HG02938 (cell line): ENCODE measurements around the gene TDRD10.

Experiments used
- ATAC-seq: cut with Tn5 transposase; IDR thresholded peaks from one replicate; pipeline ENCODE4 v1.9.1; 2021; ENCODE audit warnings: mild to moderate bottlenecking, moderate library complexity; ENCODE audit not compliant: unreplicated experiment

TDRD10 gene

DNA sequence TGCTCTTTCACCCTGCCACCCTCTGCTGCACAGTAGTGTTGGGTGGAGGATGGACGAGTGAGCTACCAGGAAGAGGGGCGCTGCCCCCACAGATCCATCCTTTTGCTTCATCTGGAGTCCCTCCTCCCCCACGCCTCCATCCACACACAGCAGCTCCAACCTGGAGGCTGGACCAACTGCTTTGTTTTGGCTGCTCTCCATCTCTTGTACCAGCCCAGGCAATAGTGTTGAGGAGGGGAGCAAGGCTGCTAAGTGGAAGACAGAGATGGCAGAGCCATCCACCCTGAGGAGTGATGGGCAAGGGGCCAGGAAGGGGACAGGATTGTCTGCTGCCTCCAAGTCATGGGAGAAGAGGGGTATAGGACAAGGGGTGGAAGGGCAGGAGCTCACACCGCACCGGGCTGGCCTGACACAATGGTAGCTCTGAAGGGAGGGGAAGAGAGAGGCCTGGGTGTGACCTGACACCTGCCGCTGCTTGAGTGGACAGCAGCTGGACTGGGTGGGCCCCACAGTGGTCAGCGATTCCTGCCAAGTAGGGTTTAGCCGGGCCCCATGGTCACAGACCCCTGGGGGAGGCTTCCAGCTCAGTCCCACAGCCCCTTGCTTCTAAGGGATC, 74.0 kb downstream of the TDRD10 start:
- no peak for ATAC-seq

DNA sequence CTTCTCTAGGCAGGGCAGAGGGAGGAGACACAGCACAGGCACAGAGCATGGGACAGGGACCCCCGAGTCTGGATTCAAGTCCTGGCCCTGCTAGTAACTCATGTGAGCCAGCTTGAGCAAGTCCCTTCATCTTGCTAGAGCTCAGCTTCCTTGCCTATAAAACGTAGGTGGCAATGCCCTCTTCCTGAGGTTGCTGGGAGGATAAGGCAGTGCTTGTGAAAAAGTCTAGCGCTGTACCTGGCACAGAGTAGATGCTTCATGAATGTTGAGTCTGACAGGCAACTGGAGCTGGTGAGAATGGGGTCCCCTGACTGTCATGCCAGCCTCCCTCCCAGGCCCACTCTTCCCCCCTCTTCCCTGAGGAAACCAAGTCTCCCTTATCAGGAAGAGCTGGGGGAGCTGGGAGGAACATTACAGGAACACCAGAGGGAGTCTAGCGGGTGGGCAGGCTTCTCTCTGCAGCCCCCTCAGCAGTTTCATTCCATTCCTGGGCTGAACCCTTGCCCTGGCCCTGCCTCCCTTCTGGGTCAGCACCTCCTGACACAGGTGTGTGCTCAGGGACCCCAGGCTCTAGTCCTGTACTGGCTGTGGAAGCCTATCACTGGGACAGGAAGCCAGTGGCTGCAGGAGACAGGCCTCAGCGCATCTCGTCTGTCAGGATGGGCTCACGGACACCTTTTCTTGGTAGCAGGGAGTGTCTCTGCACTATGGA, 75.5 kb downstream of the TDRD10 start:
- ATAC-seq, result no peak

DNA sequence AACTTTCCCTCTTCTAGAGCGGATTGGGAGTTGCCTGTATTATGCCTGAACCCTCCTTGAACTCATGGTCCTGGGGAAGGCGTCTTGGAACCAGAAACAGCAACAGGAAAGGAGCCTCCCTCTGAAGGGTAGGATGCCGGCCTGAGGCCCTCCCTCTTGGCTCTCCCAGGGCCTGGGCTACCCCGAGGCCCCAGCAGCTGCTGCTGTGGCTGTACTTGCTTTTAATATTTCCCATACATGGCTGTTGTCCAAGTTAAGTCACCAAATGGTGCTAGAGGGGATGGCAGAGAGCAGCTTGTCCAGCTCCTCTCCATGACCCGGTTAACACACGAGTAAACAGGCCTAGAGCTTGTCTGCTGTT, 76.0 kb downstream of the TDRD10 start:
- ATAC-seq, result no peak

DNA sequence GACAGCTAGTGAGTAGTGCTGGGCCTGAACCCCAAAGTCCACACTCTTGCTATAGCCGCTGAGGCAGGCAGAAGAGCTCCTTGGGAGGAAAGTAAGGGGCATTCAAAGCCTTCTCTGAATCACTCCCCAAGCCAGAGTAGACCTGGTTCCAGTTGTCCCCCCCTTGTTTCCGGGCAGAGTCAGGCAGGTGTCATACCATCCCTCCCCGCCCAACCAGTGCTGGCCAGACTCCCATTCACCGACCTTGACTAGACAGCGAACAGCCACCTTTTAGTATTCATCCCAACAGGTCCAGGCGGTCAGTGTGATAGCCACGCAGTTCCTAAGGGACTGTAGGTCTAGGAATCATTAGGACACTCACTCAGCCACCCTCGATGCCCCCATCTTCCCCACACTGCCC, 77.4 kb downstream of the TDRD10 start:
- no peak for ATAC-seq

- no peak for ATAC-seq
Measured at GRCh38 chr1:154581766-154582165, 79.7 kb downstream of the TDRD10 start.

- ATAC-seq, result no peak
Measured at GRCh38 chr1:154582885-154583284, 80.9 kb downstream of the TDRD10 start.

DNA sequence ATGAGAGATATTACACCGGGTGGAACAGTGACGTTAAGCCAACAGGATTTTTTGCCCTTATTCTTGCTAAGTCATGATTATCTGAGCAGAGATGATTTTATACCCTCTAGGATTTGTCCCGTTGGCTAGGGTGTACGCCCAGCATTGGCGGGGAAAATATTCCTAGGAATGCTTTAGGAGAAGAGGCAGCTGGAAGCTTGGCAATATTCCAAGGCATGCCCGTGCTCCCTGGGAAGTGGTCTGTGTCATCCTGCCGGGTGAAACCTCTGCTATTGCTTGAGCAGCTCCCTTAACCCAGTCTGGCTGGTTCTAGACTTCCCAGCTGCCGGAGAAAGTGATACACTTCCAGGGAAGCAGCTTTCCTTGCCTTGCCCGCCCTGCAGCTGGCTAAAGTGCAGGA, 81.8 kb downstream of the TDRD10 start:
- no peak for ATAC-seq

- no peak for ATAC-seq
Measured at GRCh38 chr1:154584267-154584994, 82.4 kb downstream of the TDRD10 start.

DNA sequence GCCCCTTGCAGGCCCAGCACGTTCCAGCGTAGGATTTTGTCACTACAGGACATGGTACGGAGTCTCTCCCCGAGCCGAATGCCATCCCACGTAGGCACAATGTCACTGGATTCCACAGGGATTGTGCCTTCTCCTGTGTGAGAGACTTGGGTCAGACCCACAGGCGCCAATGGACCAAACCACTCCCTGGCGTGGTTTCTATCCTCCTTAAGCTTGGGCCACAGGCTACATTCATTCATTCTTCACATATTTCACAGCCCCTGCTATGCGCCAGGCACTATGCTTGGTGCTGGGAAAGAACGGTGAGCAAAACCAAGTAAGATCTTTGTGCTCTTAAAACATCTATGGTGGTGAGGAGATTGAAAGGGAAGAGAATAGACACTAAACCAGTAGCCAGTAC, 84.2 kb downstream of the TDRD10 start:
- ATAC-seq, result no peak

DNA sequence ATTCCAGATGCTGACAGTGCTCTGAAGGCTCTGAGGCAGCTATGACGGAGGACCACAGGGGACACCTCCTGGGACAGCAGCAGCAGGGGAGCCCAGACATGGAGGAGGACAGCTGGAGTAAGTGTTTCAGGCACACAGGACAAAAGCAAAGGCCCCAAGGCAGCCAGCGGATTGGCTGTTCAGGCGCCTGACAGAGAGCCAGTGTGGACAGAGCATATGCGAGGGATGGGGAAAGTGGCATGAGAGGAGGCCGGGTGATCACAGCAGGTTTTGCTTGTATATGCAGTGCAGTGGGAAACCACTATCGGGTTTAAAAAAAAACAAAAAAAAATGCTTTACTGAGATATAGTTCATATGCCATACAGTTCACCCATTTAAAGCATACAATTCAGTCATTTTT, 84.6 kb downstream of the TDRD10 start:
- ATAC-seq, result no peak

- no peak for ATAC-seq
Measured at GRCh38 chr1:154589780-154590179, 87.8 kb downstream of the TDRD10 start.

DNA sequence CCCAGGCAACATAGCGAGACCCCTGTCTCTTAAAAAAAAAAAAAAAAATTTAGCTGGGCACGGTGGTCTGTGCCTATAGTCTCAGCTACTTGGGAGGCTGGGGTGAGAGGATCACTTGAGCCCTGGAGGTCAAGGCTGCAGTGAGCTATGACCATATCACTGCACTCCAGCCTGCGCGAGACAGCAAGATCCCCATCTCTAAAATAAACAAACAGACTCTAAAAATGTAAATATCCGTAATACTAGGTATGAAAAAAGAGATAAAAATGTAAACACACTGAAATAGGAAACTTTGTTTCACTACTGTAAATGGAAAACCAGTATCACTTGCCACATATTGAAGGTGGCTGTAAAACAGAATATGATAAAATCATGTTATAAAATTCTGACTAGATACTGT, 88.7 kb downstream of the TDRD10 start:
- no peak for ATAC-seq

GRCh38 chr1:154591206-154591605, 89.2 kb downstream of the TDRD10 start:
- no peak for ATAC-seq

GRCh38 chr1:154593390-154593789, 91.4 kb downstream of the TDRD10 start:
- no peak for ATAC-seq

DNA sequence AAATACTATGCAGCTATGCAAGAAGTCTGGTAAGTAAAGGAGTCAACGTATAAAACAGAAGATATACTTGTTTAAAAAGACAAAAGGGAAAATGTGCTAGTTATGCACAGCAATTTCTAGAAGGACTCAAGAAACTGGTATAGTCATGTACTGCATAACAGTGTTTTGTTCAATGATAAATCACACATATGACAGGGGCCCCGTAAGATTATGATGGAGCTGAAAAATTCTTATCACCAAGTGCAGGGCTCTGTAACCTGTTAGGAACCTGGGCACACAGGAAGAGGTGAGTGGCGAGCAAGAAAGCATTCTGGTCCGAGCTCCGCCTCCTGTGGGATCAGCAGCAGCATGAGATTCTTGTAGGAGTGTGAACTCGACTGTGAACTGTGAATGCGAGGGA, 92.8 kb downstream of the TDRD10 start:
- no peak for ATAC-seq

DNA sequence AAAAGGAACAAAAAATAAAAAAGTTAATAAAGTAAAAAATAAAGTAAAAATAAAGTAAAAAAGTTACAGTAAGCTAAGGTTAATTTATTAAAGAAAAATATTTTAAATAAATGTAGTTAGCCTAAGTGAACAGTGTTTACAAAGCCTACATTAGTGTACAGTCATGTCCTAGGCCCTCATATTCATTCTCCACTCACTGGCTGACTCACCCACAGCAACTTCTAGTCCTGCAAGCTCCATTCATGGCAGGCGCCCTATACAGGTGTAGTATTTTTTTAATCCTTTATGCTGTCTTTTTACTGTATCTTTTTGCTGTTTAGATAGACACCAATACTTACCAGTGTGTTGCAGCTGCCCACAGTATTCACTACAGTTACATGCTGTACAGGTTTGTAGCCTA, 93.6 kb downstream of the TDRD10 start:
- ATAC-seq, result no peak
